GM18951 (cell line): ENCODE measurements around the gene LCE1A.

ENCODE experiments used
- POLR2A ChIP-seq: IDR thresholded peaks from 4 replicates; pipeline ENCODE4 v1.6.1; 2011; ENCODE audit warnings: mild to moderate bottlenecking; ENCODE audit not compliant: insufficient read length, insufficient read depth; ENCODE audit errors: extremely low read depth
- in situ Hi-C: fragments of 300-500 bp; cut with MboI; formaldehyde crosslinking; loops from one replicate; pipeline ENCODE4 v1.12.0; 2022; ENCODE audit warnings: low sequenced_read_pairs, mixed read lengths, inconsistent platforms; ENCODE audit not compliant: unreplicated experiment

The LCE1A gene, protein sequence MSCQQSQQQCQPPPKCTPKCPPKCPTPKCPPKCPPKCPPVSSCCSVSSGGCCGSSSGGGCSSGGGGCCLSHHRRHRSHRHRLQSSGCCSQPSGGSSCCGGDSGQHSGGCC

DNA sequence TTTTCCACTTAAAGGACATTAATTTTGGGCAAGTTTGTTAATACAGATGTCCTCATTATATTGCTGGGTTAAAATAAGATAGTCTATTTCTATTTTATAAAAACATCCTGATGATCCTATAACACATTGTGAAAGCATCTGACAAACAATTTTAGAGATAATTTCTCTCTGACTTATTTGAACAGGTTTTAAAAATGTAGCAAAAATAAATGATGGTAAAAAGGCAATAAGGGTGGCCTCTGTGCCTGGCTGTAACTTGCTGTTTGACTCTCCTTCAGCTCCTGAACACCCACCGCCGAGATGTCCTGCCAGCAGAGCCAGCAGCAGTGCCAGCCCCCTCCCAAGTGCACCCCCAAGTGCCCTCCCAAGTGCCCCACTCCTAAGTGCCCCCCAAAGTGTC is at the start of gene LCE1A:
LCE1A (plus strand) TSS at position 301 of the 400 bp plus-strand sequence; CDS start at position 301, 0 bp downstream.
- TF ChIP-seq POLR2A, result no peak
- in situ Hi-C loops, result no loop called here

DNA sequence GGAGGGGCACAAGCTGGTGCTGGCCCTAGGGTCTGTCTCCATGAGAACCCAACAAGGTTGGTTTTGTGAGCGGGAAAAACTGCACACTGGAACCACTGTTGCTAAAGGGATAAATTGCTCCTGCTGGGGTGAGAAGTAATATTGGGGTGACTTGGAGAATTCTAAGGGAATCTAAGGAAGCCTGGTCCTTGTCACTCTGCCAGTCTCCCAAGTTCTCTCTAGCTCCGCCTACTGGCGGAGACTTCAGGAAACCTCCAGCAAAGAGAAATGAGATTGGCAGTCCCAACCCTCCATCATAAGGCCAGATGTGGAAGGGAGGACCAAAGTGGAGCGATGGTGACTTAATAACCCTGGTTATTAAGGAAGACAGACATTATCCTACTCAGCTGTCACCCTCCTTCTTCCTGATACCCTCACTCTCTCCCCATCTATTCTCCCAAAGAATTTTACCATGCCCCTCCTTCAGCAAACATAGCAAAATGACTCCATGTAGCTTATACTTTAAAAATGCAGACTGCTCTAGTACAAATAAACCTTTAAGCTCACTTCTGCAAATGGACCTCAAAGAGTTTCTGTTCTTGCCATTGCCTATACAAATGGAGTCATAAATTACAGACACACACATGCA is 49.6 kb upstream of the LCE1A start:
- TF ChIP-seq POLR2A, result no peak
- in situ Hi-C loops, result no loop called here

DNA sequence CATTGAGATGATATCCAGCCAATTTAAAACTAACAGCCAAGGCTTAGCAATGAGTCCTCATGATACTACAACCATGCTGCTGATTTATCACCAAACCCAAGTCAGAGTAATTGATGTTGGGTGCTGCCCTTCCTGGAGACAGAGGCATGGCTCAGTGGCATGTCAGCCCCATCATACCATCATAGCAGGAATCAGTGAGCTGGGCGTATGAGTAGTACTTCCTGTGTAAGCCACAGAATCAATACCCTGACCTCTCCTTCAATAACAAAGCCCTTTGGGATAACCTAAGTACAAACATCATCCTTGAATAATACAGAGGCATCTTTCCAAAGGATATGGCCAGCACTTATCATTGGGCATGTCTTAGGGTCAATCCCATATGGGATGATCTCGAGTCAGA is 44.2 kb upstream of the LCE1A start:
- in situ Hi-C loops, result no loop called here
- no peak for TF ChIP-seq POLR2A

DNA sequence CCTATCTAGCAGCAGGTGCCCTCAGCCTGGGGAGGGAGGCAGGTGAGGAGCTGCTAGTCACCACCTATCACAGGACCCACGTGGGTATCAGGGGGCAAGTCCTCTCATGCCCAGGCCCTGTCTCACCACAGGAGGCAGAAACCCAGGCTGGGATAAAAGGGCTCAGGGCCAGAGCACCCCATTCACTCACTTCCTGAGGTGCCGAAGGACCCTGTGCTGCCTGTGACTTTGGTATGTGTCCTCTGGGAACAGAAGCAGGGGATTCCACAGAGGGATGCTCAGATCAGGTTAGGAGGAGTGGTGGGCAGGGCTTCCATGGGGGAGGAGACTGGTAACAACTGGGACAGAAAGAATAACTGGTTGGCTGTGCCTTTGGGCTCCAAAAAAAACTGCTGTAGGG is 41.2 kb upstream of the LCE1A start, which contains the start of gene LCE1E:
LCE1E (plus strand) TSS at position 181 of the 400 bp plus-strand sequence. CDS start 1,043 bp downstream, outside the sequence.
- in situ Hi-C loops, result no loop called here
- TF ChIP-seq POLR2A, result peak; percentile 32

DNA sequence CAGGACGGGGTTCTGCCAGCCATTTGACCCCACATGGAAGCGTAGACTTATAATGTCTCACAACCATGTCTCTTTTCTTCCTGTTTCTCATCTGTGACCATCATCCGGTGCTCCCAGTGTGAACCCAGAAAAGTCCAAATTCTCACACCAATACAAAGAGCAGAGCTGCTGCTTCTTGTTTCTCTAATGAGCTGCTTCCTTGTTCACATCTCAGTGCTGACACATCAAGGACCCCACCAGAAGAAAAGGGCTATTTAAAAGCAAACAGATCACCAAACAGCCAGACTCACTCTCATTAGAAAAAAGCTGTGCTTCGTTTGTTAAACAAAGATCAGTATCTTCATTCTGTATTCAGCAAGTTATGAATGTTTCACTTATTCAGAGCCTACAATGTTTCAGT is 31.6 kb upstream of the LCE1A start:
- in situ Hi-C loops, result no loop called here
- no peak for TF ChIP-seq POLR2A

DNA sequence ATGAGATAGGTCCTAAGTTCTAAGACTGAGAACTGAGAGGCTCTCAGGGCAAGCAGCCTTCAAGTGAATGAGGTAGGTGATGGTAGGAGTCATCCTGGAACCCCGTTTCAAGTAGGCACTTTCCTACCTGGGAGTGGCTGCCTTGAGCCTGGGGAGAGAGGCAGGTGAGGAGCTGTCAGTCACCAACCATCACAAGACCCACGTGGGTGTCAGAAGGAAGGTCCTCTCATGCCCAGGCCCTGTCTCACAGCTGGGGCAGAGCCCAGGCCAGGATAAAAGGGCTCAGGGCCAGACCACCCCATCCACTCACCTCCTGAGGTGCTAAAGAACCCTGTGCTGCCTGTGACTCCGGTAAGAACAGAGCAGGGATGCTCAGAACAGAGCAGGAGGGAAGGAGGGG is 30.9 kb upstream of the LCE1A start, which contains the start of gene LCE1D:
LCE1D (plus strand) TSS at position 301 of the 400 bp plus-strand sequence. CDS start 1,074 bp downstream, outside the sequence.
- in situ Hi-C loops, result no loop called here
- TF ChIP-seq POLR2A, result no peak

DNA sequence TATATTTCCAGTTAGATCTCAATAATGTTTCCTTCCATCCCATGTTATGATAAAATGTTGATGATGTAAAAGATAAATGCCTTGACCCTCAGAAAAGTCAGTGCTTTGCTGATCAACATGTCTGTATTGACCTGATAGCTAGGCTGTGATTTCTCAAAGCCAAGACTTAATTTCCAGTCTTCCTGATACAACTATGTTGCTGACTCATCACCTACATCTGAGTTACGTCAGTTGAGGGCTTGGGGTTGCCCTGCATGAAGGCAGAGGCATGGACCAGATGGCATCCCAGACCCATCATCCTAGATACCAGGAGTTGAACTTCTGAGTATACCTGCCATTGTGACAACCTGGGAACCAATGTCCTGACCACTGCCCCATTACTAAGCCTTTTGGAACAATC is 25.9 kb upstream of the LCE1A start:
- TF ChIP-seq POLR2A, result no peak
- in situ Hi-C loops, result no loop called here

DNA sequence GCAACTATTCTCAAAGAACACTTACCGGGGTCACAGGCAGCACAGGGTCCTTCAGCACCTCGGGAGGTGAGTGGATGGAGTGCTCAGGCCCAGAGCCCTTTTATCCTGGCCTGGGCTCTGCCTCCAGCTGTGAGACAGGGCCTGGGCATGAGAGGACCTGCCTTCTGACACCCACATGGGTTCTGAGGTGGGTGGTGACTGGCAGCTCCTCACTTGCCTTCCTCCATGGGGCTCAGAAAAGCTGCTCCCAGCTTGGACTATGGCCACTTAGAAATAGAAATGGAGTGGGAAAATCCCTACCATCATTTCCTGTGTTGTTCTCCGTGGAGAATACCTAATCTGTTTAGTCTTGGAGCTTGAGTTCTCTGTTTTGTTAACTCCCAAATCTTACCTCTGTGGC is 20.7 kb upstream of the LCE1A start, which contains the start of gene LCE1C:
LCE1C (minus strand) TSS at position 76 of the 400 bp plus-strand sequence. CDS start 1,173 bp downstream, outside the sequence.
- in situ Hi-C loops, result no loop called here
- no peak for TF ChIP-seq POLR2A

DNA sequence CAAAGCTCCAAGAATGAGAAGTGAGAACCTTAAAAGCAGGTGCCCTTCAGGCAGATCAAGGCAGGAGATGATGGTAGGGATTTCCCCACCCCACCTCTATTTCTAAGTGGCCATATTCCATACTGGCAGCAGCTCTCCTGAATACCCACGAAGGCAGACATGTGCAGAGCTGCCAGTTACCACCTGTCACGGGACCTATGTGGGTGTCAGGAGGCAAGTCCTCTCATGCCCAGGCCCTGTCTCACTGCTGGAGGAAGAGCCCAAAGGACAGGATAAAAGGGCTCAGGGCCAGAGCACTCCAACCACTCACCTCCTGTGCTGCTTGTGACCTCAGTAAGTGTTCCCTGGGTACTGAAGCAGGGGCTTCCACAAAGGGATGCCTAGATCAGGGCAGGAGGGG is 16.2 kb upstream of the LCE1A start:
- in situ Hi-C loops, result no loop called here
- no peak for TF ChIP-seq POLR2A

DNA sequence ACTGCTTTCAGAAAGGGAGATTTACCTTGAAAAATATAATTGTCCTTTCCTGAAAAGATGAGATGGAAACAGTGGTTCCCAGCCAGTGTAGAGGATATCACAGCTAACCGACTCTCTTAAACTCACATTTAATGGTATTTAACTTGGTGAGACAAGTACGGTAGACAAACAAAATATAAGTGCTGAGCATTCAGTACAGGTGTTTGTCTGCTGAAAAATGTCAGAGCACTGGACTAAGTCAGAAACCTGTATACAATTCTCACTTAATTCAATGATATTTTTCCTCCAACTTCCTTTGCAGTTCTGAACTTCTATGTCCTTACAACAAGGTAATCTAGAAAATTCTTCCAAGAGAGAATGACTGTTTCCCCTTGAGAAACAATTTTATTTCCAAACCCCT is 15.6 kb upstream of the LCE1A start, which contains the start of gene LCE1B:
LCE1B (plus strand) TSS at position 301 of the 400 bp plus-strand sequence. CDS start 476 bp downstream, outside the sequence.
- in situ Hi-C loops, result no loop called here
- no peak for TF ChIP-seq POLR2A

DNA sequence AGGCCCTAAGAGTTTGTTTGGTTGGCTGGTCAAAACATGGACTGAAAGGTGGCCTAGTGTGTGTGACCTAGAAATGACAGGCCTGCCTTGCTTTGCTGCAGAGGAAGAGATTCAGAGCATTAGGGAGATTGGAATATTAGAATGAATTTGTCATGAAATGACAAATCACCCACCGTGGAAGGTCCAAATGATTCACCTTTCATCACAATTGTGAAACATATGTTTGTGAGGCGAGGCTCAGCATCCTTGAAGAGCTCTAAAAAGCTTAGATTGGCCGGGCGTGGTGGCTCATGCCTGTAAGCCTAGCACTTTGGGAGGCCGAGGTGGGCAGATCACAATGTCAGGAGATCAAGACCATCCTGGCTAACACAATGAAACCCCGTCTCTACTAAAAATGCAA is 10.0 kb upstream of the LCE1A start:
- no peak for TF ChIP-seq POLR2A
- in situ Hi-C loops, result no loop called here

DNA sequence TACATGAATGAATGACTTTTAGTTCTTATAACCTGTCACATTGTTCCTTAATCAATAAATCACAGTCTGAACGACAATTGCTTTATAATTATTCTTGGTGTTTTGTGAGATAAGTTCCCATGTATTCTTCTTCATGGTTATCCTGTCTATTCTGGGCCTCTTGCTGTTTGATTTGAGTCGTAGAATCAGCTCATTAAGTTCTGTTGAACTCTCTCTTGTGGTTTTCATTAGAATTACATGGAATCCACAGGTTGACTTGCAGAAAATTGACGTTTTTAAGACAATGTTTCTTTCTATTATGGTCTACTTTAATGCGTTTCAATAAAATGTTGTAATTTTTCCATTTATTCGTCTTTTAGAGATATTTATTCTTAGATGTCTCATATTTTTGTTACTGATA is 4.0 kb upstream of the LCE1A start:
- no peak for TF ChIP-seq POLR2A
- in situ Hi-C loops, result no loop called here

DNA sequence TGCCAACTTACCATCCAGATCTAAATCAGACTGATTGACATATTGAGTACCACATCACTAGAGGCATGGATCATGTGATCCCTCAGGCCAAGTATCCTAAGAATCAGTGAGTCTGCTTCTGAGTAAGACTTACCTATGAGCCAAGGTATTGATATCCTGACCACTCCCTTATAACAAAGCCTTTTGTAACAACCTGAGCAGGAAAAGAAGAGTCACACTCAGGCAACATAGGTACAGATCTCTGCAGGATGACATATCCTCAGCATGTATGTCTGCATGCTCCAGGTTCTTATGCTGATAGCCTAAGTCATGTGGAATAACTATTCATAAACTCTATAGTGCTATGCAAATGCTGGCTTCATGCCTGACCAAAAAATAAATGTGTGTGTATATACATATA is 2.3 kb upstream of the LCE1A start:
- no peak for TF ChIP-seq POLR2A
- in situ Hi-C loops, result no loop called here

DNA sequence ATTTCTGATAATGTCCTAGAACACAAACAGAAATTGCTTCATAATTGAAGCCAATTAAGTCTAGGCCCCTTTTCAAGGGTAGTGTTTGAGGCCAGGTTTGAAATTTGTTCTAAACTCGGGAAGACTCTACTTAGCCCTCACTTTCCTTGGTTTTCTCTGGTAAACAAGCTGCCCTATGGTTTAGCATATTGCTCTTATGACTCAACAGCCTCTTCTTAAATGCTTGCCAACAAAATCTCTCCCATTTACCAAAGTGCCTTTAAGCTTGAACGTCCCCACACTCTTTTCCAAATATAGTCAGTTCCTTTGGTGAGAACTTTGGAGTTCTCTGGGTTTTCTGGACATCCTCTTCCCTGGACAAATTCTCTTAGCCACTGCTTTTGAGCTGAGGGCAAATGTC is 9.6 kb downstream of the LCE1A start:
- no peak for TF ChIP-seq POLR2A
- in situ Hi-C loops, result no loop called here

DNA sequence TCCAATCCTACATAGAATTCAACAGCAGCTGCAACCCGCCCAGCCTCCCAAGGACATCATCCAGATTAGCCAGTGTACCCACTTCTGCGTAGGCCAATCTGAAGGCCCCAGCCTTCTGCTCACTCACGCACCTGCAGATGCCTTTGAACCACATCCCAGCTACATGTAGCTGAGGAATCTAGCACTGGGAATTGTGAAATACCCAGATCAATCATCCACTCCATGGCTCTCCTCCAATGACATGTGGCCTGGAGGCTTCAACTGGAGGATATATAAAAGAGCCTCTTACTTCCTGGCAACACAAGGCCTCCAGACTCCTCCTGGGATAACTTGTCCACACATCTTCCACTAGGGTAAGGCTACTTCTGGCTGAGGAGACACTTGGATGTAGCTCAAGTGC is 15.3 kb downstream of the LCE1A start, which contains the start of gene LCE6A:
LCE6A (plus strand) TSS at position 301 of the 400 bp plus-strand sequence. CDS start 665 bp downstream, outside the sequence.
- TF ChIP-seq POLR2A, result no peak
- in situ Hi-C loops, result no loop called here

DNA sequence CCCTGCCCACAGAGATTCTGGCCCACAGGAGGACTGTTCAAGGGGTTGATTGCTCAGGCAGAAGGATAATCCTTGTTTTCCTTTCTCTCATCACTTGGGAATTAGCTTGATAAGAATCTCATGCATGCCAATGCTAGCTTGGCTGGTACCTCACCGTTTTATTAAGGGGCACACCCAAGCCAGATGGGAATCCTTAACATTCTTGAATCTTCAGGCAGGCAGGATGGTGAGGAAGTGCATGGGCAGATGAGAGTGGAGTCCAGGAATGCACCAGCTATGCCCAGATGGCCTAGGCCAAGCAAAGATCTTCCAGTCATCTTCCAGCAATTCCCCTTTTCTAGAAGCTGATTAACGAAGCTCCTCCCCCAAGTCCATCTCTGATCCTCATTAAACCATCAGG is 28.4 kb downstream of the LCE1A start:
- no peak for TF ChIP-seq POLR2A
- in situ Hi-C loops, result no loop called here
